ENCODE measurements around the gene C1QTNF9B.

DNA sequence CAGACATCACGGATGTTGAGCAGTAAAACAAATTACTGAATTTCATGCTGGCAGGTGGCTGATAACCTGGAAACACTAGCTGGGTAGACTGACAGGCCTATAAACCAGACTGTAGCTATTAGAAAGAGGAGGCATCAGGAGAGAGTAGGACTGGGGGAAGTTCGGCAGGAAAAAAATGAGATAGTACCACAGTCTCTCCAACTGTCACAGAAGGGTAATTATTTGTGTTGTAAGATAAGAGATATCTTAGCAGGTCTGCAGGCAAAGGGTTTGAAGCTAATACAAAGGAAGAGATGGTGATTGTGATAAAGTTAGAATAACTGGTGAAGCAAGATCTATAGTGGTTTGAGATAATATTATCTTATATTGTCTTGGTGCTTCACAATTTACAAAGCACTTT lies 49.8 kb downstream of the C1QTNF9B start:
- no peak for TF ChIP-seq EZH2phosphoT487 (IDR thresholded peaks at IDR 0.05; ENCODE audit: low read depth)
- TF ChIP-seq, protein P1, sequence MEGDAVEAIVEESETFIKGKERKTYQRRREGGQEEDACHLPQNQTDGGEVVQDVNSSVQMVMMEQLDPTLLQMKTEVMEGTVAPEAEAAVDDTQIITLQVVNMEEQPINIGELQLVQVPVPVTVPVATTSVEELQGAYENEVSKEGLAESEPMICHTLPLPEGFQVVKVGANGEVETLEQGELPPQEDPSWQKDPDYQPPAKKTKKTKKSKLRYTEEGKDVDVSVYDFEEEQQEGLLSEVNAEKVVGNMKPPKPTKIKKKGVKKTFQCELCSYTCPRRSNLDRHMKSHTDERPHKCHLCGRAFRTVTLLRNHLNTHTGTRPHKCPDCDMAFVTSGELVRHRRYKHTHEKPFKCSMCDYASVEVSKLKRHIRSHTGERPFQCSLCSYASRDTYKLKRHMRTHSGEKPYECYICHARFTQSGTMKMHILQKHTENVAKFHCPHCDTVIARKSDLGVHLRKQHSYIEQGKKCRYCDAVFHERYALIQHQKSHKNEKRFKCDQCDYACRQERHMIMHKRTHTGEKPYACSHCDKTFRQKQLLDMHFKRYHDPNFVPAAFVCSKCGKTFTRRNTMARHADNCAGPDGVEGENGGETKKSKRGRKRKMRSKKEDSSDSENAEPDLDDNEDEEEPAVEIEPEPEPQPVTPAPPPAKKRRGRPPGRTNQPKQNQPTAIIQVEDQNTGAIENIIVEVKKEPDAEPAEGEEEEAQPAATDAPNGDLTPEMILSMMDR (IDR thresholded peaks at IDR 0.05; ENCODE audit: low read depth, low read length) = no peak

All from OCI-LY3 (cell line).